Gastrocnemius medialis (tissue), 4 donors: ENCODE data around the gene MAVS. TPM values are rescaled to one million over a fixed set of nuclear protein-coding genes. Genes with fewer than 3 reads are reported as not detected.
"Not testable (repeated sequence)": the region's sequence is repeated elsewhere in the genome, so short reads cannot be mapped to it uniquely, and the experiment has no call there.

ENCODE experiments used
- ATAC-seq, 2 donors: fragments of 150-250 bp; one replicate each; pipeline ENCODE4 v1.9.1; 2016
- DNase-seq, 2 donors: peaks; one replicate each; pipeline ENCODE4 v3.0.0-alpha.2; 2019
- H3K27ac ChIP-seq, 4 donors: fragments of 200-600 bp; sonication (generic); 1 replicate in 1 of 4; 2 replicates in 3 of 4; pipeline ENCODE4 v1.5.1; 2016 to 2018; ENCODE audit warnings: mild to moderate bottlenecking in 2 of 4, moderate library complexity in 1 of 4
- H3K27me3 ChIP-seq, 3 donors: fragments of 200-600 bp; sonication (generic) in 2 of 3; 1 replicate in 1 of 3; 2 replicates in 2 of 3; pipeline versions ENCODE4 v1.5.1 to v1.6.0; 2016 to 2019; ENCODE audit warnings: mild to moderate bottlenecking in 1 of 3, moderate library complexity in 1 of 3
- H3K36me3 ChIP-seq, 2 donors: fragments of 200-600 bp; sonication (generic) in 1 of 2; one replicate each; pipeline ENCODE4 v1.5.1; 2017 to 2018
- H3K4me1 ChIP-seq, 2 donors: fragments of 200-600 bp; sonication (generic) in 1 of 2; one replicate each; pipeline ENCODE4 v1.5.1; 2016 to 2017; ENCODE audit warnings: mild to moderate bottlenecking in 2 of 2
- H3K4me3 ChIP-seq, 4 donors: fragments of 200-600 bp; sonication (generic) in 3 of 4; 1 replicate in 1 of 4; 2 replicates in 3 of 4; pipeline ENCODE4 v1.5.1; 2016 to 2019; ENCODE audit warnings: mild to moderate bottlenecking in 2 of 4
- H3K9me3 ChIP-seq, 3 donors: fragments of 200-600 bp; sonication (generic) in 2 of 3; 1 replicate in 1 of 3; 2 replicates in 2 of 3; pipeline ENCODE4 v1.5.1; 2016 to 2019
- CTCF ChIP-seq, 5 experiments: fragments of 450-650 bp in 3 of 5; fragments of 200-600 bp in 2 of 5; sonication (generic) in 2 of 5; IDR thresholded peaks in 4 of 5; conservative IDR thresholded peaks in 1 of 5; 1 replicate in 4 of 5; 2 replicates in 1 of 5; pipeline ENCODE4 v1.5.1; 2016 to 2019; ENCODE audit warnings: antibody characterized with exemption in 5 of 5, mild to moderate bottlenecking in 3 of 5, moderate library complexity in 3 of 5
- POLR2A ChIP-seq, 2 donors: fragments of 450-650 bp; IDR thresholded peaks; one replicate each; pipeline ENCODE4 v1.6.1; 2017; ENCODE audit warnings: antibody characterized with exemption in 2 of 2, mild to moderate bottlenecking in 2 of 2, moderate library complexity in 2 of 2
- in situ Hi-C, 4 donors: fragments of 200-750 bp; cut with MboI; loops; one replicate each; pipeline versions ENCODE4 v1.15.0 to v1.8.0; 2017; ENCODE audit warnings: low sequenced_read_pairs in 4 of 4
- intact Hi-C: fragments of 100-400 bp; cut with DNase I; formaldehyde crosslinking; loops from one replicate; pipeline ENCODE4 v1.15.1; 2023; ENCODE audit warnings: low total_unique reads
- total RNA-seq, 4 donors: library from RNA; depleted of rRNA; stranded (reverse); fragments of >200 nt; gene quantifications; one replicate each; pipeline versions ENCODE4 v1.1.0 to v1.2.3, GENCODE V29; 2016

The MAVS gene
- total RNA-seq, 4 donors from 2014 or later: 37.9 to 64.5 (median 44.4) TPM

DNA sequence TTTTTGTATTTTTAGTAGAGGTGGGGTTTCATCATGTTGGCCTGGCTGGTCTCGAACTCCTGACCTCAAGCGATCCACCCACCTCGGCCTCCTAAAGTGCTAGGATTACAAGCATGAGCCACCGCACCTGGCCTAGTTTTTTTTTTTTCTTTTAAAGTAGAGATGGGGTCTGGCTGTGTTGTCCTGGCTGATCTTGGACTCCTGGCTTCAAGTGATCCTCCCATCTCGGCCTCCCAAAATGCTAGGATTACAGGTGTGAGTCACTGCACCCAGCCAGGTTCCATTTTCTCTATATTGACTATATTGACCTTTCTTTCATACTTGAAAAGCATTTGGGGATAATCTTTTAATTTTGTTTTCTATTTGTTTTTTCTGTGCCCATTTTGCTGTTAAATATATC, 55.8 kb downstream of the MAVS start:
- intact Hi-C loops: no loop called here
- Histone ChIP-seq H3K9me3 (no peaks in the 10 kb centered on the region), H3K27ac (peak overlapping the region in 2 of 4 donors; percentile 22 to 43), H3K4me3 (no peak overlapping the region), H3K36me3 (no peaks in the 10 kb centered on the region), H3K27me3 (no peaks in the 10 kb centered on the region), H3K4me1 (peaks cover 11 to 16% of the 10 kb centered on the region in 2 donors)
- DNase-seq (no peak), ATAC-seq (no peak)
- TF ChIP-seq CTCF (IDR thresholded peaks at IDR 0.05 in 4 of 5, conservative IDR thresholded peaks at IDR 0.05 in 1 of 5): no peak
- TF ChIP-seq POLR2A (IDR thresholded peaks at IDR 0.05): no peak
- in situ Hi-C loops: no loop called here

DNA sequence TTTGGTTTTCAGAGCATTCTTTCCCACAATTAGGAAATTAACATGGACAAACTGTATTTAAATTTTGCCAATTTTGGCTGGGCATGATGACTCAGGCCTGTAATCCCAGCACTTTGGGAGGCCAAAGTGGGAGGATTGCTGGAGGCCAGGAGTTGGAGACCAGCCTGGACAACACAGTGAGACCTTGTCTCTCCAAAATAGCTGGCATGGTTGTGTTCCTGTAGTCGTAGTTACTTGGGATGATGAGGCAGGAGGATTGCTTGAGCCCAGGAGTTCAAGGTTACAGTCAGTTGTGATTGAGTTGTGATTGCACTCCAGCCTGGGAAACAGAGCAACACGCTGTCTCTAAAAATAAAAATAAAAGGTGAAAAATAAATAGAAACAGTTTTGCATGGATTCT, 57.6 kb downstream of the MAVS start:
- Histone ChIP-seq H3K4me3 (no peak overlapping the region), H3K27ac (no peak overlapping the region), H3K4me1 (peaks cover 7 to 16% of the 10 kb centered on the region in 2 donors), H3K9me3 (no peaks in the 10 kb centered on the region), H3K27me3 (no peaks in the 10 kb centered on the region), H3K36me3 (peaks cover 0 to 13% of the 10 kb centered on the region in 2 donors)
- TF ChIP-seq CTCF (IDR thresholded peaks at IDR 0.05 in 4 of 5, conservative IDR thresholded peaks at IDR 0.05 in 1 of 5) (no peak), POLR2A (IDR thresholded peaks at IDR 0.05) (no peak)
- DNase-seq: no peak
- in situ Hi-C loops: no loop called here
- intact Hi-C loops: no loop called here
- no peak for ATAC-seq

DNA sequence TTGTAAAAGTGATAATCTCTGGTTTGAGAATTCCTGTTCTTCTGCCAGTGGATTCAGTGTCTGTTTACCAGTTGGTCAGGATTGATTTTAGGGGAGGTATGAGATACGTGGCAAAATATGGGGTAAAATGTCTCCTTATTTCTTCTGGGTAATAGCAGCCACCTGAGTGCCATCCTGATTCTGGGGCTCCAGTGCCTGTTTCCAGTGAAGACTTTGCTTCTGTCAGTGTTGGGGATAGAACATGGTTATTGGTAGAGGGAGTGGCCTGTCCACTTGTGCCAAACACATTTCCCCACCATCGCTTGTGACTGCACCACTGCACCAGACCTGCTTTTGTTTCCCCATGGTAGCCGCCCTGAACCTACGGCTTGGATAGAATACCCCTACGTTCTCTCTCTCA, 58.2 kb downstream of the MAVS start:
- intact Hi-C loops: no loop called here
- no peak overlapping the region for H3K27ac ChIP-seq
- peaks cover 0 to 18% of the 10 kb centered on the region in 2 donors for H3K36me3 ChIP-seq
- in situ Hi-C loops: no loop called here
- ATAC-seq (no peak), DNase-seq (no peak)
- TF ChIP-seq POLR2A (IDR thresholded peaks at IDR 0.05) (no peak), CTCF (IDR thresholded peaks at IDR 0.05 in 4 of 5, conservative IDR thresholded peaks at IDR 0.05 in 1 of 5) (no peak)
- H3K4me3 ChIP-seq: no peak overlapping the region
- H3K4me1 ChIP-seq: peaks cover 7 to 16% of the 10 kb centered on the region in 2 donors
- no peaks in the 10 kb centered on the region for H3K9me3 ChIP-seq
- H3K27me3 ChIP-seq: no peaks in the 10 kb centered on the region

DNA sequence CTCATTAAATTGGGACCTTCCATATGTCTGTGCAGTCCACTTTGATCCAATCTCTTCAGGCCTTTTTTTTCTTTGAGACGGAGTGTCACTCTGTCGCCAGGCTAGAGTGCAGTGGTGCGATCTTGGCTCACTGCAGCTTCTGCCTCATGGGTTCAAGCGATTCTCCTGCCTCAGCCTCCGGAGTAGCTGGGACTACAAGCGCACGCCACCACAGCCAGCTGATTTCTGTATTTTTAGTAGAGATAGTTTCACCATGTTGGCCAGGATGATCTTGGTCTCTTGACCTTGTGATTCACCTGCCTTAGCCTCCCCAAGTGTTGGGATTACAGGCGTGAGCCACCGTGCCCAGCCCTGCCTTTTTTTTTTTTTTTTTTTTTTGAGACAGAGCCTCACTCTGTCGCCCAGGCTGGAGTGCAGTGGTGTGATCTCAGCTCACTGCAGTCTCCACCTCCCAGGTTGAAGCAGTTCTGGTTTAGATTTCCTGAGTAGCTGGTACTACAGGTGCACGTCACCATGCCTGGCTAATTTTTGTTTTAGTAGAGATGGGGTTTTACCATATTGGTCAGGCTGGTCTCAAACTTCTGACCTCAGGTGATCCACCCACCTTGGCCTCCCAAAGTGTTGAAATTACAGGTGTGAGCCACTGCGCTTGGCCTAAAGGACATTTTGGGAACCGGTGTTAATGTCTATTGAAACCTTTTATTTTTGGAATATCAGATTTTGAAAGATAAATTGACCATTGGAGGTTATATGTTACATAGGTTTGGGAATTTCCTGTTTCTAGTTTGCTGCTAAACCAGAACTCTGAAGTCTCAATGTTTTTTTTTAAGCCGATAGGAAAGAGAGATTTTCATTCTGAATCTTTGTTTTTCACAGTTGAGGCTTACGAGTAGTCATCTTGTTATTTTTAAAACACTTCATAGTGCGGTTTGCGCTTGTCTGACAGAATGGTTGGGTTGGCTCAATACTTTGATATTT, 60.4 kb downstream of the MAVS start:
- H3K4me3 ChIP-seq, H3K27ac ChIP-seq, intact Hi-C loops, in situ Hi-C loops, H3K4me1 ChIP-seq, ATAC-seq, DNase-seq, H3K27me3 ChIP-seq, H3K9me3 ChIP-seq: not testable (repeated sequence)
- H3K36me3 ChIP-seq: peaks cover 0 to 39% of the 10 kb centered on the region in 2 donors

- intact Hi-C loops (no loop called here), in situ Hi-C loops (no loop called here)
- H3K4me1 ChIP-seq: peaks cover 0 to 5% of the 10 kb centered on the region in 2 donors
- TF ChIP-seq CTCF (IDR thresholded peaks at IDR 0.05 in 4 of 5, conservative IDR thresholded peaks at IDR 0.05 in 1 of 5) (no peak), POLR2A (IDR thresholded peaks at IDR 0.05) (no peak)
- H3K36me3 ChIP-seq: peaks cover 0 to 55% of the 10 kb centered on the region in 2 donors
- no peaks in the 10 kb centered on the region for H3K27me3 ChIP-seq
- no peak overlapping the region for H3K4me3 ChIP-seq
- no peak for ATAC-seq
- DNase-seq: no peak
- no peaks in the 10 kb centered on the region for H3K9me3 ChIP-seq
- no peak overlapping the region for H3K27ac ChIP-seq
Observed at GRCh38 chr20:3908667-3909066, 62.0 kb downstream of the MAVS start.
